ENCODE results near the gene POTEF.
"Not testable (repeated sequence)": the region's sequence is repeated elsewhere in the genome, so short reads cannot be mapped to it uniquely, and the experiment has no call there.

The POTEF gene

DNA sequence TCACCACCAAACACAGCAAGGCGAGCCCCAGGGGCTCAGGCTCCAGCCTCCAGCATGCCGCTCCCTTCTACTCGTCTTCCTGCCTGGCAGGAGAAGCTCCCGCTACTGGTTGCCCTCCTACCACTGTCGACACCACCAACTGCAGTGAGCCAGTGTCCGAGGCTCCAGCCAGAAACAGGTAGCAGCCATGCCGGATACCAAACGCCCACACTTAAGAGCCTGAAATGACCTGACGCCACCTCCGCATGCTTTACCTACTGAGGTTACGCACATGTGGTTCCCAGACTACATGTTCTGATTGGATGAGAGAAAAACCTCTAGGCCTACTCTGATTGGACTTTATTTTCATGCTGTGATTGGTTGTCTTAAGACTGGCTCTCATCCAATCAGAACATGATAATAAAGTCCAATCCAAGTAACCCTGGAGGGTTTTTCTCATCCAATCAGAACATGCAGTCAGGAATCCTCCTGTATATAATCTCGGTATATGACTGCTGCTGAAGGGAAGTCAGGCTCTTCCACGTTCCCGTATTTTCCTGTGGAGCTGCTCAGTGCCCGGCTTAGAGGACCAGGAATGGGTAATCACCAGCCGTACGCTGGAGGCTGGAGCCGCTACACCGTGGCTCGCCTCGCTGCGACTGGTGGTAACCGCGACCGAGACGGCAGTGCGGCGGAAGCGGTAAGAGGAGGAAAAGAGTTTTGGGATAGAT lies at the start of gene POTEF:
POTEF (minus strand) TSS at position 103 of the 710 bp plus-strand sequence. CDS start 8,707 bp downstream, outside the sequence.
- DNase-seq: not testable (repeated sequence)

DNA sequence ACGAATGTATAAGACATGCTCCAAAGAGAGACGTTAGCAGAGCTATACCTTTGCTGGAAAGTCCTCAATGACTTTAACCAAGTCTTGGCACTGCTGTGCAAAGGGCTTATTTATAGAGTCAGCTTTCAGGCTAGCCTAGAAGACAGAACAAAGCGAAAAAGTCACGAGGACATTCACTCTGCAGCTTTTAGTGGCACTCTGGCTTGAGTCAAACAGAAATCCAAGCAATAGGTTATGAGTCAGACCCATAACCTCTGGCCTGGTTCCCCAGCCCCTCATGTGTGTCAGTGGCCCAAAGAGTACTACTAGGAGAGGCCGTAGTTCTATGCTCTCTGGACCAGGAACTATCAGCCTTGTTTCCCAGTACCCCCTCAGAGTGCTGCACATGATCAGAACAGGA lies 45.8 kb upstream of the POTEF start:
- not testable (repeated sequence) for DNase-seq

DNA sequence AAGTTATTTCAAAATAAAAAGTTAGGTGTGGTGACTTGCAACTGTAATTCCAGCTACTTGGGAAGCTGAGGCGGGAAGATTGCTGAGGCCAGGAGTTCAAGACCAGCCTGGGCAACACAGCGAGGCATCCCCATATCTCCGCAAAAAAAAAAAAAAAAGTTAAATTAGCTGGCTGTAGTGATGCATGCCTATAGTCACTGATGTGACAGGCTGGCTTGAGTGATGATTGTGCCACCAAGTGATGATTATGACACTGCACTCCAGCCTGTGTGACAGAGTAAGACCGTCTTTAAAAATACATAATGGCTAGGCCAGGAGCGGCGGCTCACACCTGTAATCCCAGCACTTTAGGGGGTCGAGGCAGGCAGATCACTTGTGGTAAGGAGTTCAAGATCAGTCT lies 40.9 kb upstream of the POTEF start:
- DNase-seq: no peak

- not testable (repeated sequence) for DNase-seq
Observed at GRCh38 chr2:130169163-130169562, 40.1 kb upstream of the POTEF start.

DNA sequence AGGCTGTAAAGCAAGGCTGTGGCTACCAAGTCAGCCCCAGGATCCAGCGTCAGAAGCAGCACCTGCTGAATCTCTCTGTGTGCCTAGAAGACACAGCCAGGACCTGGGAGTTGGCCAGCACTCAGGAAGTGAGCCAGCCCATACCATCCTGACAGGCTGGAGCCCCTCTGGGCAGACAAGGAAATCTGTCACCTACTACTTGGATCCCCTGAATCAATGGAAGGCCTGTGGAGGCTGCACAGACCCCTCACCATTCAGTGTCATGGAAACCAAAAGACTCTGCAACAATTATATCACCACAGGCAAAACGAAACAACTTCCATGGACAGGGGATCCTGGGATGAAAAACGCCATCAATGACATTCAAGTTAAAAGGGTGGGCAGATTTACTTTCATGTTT lies 37.6 kb upstream of the POTEF start:
- DNase-seq: not testable (repeated sequence)

GRCh38 chr2:130165293-130166016 lies 36.4 kb upstream of the POTEF start:
- no peak for DNase-seq

GRCh38 chr2:130162968-130163367 lies 33.9 kb upstream of the POTEF start:
- no peak for DNase-seq

DNA sequence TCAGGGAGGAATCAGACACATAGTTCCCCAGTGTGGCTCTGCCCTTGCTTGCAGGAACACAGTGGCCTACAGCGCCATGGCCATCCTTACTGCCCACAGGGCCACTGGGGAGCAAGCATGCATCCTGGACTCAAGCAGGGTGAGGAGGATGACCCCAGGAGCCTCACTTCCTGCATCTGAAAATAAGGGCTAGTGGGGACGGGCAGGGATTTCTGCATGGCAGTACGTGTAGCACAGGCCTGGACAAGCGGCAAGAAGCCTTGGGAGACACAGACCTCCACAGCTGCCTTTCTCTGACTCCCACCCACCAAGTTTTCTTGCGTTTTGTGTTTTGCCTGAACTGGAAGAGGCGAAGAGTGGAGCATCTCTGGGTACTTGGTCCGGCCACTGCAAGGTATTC lies 33.5 kb upstream of the POTEF start:
- DNase-seq: not testable (repeated sequence)

GRCh38 chr2:130160838-130161705 lies 32.0 kb upstream of the POTEF start:
- DNase-seq: not testable (repeated sequence)

DNA sequence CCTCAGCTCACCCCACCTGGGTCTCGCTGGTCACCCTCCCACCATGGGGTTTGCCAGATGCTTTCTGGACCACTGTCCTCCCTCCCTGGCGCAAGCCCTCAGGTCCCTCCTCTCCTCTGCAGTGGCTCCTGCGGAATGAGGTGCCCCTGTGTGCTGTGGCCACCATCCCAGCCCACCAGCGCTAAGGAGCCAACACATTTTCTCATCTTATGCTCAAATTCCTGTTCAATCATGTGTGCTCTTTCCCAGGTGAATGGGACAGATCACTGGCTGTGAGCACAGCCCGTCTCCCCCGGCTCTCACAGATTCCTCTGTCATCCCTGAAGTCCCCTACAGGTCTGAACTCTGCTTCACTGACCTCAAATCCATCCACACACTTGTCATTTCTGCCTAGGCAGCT lies 31.1 kb upstream of the POTEF start:
- DNase-seq: no peak

DNA sequence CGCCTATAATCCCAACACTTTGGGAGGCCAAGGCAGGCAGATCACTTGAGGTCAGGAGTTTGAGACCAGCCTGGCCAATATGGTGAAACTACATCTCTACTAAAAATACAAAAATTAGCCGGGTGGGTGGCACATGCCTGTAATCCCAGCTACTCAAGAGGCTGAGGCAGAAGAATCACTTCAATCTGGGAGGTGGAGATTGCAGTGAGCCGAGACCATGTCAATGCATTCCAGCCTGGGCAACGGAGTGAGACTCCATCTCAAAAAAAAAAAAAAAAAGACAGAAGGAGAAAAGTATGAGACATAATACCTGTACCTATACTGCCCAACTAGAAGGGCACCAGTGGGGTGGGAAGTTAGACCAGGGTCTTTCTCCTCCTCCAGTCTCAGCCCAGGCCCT lies 30.4 kb upstream of the POTEF start:
- not testable (repeated sequence) for DNase-seq

- DNase-seq: no peak
Observed at GRCh38 chr2:130158631-130159030, 29.6 kb upstream of the POTEF start.

GRCh38 chr2:130157825-130158514 lies 28.9 kb upstream of the POTEF start:
- DNase-seq: not testable (repeated sequence)

DNA sequence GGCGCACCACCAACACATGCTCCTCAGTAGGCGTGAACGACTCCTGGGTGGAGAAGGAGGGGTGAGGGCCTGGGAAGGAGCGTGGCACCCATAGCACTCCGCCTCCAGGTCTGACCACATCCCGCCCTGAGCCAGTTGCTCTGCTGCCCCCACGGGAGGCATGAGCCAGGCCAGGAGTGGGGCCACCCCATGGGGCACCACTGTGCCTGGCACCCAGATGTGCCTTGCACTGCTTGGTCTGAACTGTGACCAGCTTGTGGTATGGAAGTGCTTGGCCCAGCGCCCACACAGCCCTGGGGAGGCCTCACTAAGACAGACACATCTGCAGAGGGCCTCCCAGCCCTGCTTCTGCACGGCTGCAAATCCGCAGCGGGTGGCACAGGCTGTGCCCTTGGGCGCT lies 28.3 kb upstream of the POTEF start:
- not testable (repeated sequence) for DNase-seq

DNA sequence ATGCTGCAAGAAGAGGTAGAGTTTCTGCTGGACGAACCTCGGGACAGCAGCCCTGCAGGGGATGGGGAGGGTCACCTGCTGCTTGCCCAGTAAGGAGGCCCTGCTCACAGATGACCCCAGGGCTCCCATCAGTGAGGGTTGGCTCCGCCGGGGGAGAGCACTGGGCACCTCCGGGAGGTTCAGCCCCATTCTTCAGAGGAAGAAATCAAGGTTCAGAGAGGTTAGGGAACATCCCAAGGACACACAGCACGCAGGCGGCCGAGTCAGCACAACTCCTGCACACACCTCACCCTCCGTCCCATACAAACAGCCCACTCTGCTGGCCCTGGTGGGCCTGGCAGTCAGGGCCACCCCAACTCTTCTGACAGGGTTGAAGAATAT lies 27.6 kb upstream of the POTEF start:
- no peak for DNase-seq

DNA sequence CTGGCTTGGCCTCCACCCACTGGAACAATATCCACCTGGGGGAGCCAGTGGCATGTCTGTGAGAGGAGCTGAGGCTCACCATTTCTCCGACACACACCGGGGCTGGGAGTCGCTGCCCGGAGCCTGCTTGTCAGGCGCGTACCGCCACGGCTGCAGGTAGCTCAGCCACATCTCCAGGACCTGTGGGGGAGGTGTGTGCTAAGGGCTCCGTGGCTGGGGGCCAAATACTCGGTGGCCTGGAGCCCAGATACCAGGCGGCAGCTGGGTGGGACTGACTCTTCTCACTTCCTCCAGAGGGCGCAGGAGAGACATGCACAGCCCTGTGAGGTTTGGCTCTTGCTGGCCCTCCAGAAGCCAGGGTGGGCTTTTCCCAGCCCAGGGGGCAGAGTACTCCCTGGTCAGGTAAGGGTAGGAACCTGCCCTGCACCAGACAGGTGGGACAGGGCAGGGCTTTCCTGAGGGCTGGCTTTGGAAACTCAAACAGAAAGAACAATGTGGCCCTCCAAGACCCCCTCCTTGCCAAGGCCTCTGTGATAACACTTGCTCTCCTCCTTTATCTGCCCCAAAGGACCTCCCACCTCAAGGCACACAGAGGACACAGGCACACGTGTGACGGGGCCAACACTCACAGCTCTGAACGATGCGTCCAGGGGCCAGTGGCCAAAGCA lies 27.1 kb upstream of the POTEF start:
- peak; percentile 40 for DNase-seq

DNA sequence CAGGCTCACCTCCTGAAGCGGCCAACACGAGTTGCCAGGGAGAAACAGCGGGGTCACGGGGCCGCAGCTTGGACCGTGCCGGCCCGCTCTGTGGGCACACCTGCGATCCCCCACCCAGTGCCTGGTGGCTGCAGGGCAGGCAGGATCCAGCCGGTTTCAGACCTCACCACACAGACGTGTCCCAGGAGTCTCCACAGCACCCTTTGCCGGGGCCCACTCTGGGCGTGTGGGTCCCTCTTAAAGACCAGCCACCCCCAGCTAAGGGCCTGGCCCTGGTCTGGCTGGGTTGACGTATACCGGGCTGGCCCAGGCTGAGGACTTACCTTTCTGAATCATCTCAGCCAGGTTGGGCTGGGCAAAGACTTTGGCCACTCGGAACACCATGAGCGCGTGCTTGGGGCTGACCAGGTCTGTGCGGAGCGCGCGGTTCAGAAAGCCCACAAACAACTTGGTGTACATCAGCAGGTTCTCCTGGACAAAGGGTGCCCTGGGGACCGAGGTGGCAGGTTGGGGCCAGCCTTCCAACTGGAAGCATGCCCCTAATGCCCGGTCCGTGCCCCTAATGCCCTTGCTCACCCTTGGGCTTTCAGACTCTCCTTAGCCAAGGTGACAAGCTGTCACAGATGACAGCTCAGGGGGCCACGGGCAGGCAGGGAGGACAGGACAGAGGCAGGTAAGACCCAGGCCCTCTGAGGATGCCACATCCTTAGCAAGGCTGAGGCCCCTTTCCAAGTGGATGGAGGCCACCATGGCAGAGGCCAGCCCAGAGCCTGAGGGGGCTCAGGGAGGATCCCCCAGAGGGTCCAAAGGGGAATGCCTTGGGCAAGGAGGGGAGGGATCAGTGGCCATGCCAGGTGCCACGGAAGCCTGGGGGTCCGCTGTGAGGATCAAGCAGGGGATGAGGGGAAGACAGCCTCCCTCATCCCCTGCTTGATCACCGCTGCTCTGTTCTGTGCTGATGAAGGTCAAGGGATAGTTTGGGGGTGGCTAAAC lies 26.0 kb upstream of the POTEF start:
- no peak for DNase-seq

GRCh38 chr2:130154423-130154770 lies 25.4 kb upstream of the POTEF start:
- DNase-seq: not testable (repeated sequence)

GRCh38 chr2:130153721-130154422 lies 24.9 kb upstream of the POTEF start:
- not testable (repeated sequence) for DNase-seq
